PC-9 (cell line): ENCODE results near the gene SCAMP3. TPM values are rescaled to one million over a fixed set of nuclear protein-coding genes. Genes with fewer than 3 reads are reported as not detected.

Experiments
- BruUV-seq: library from RNA; stranded (reverse); fragments of 400-500 nt; replicated peaks from 2 replicates; lab custom pipeline; 2021; lab: Mats Ljungman, UMichigan
- CTCF ChIA-PET: fragments of 300-600 bp; sonication (Branson Sonifier 250); formaldehyde crosslinking; loops from one replicate; lab custom pipeline; 2022; ENCODE audit warnings: antibody characterized with exemption; lab: Charles Lee
- POLR2A ChIA-PET: fragments of 300-600 bp; sonication (Branson Sonifier 250); formaldehyde crosslinking; loops from one replicate; lab custom pipeline; 2022; ENCODE audit warnings: antibody characterized with exemption; ENCODE audit not compliant: unreplicated experiment; lab: Charles Lee
- DNase-seq, 2 experiments: peaks; one replicate each; pipeline versions ENCODE4 v3.0.0 to v3.0.0-alpha.2; 2015 to 2022; ENCODE audit warnings: mixed read lengths in 1 of 2
- H2AFZ ChIP-seq: fragments of 200-600 bp; sonication (generic); 2 replicates; pipeline ENCODE4 v1.8.1; 2017; ENCODE audit warnings: antibody characterized with exemption
- H3F3A ChIP-seq: fragments of 200-600 bp; sonication (generic); 2 replicates; pipeline ENCODE4 v1.8.1; 2017; ENCODE audit warnings: antibody characterized with exemption, mild to moderate bottlenecking, low read depth; ENCODE audit not compliant: insufficient read depth
- H3K27ac ChIP-seq: fragments of 200-600 bp; sonication (generic); 2 replicates; pipeline ENCODE4 v1.6.1; 2016; ENCODE audit warnings: mixed run types
- H3K27me3 ChIP-seq: fragments of 200-600 bp; sonication (generic); 2 replicates; pipeline ENCODE4 v1.6.1; 2016; ENCODE audit warnings: low read depth, mixed run types; ENCODE audit not compliant: insufficient read depth
- H3K36me3 ChIP-seq: fragments of 200-600 bp; sonication (generic); 2 replicates; pipeline ENCODE4 v1.6.1; 2016; ENCODE audit warnings: low read depth, mixed run types
- H3K4me1 ChIP-seq: fragments of 200-600 bp; sonication (generic); replicated peaks from 2 replicates; pipeline ENCODE4 v1.6.1; 2016; ENCODE audit warnings: mixed run types; ENCODE audit not compliant: insufficient read depth
- H3K4me2 ChIP-seq: fragments of 200-600 bp; sonication (generic); 2 replicates; pipeline ENCODE4 v1.6.1; 2017; ENCODE audit warnings: mixed run types
- H3K4me3 ChIP-seq: fragments of 200-600 bp; sonication (generic); 2 replicates; pipeline ENCODE4 v1.6.1; 2016; ENCODE audit warnings: mixed run types
- H3K79me2 ChIP-seq: fragments of 200-600 bp; sonication (generic); 2 replicates; pipeline ENCODE4 v1.6.1; 2017; ENCODE audit warnings: low read depth, mixed run types
- H3K9me2 ChIP-seq: fragments of 200-600 bp; sonication (generic); 2 replicates; pipeline ENCODE4 v1.8.1; 2017; ENCODE audit warnings: mild to moderate bottlenecking; ENCODE audit not compliant: insufficient read depth
- H3K9me3 ChIP-seq: fragments of 200-600 bp; sonication (generic); 2 replicates; pipeline ENCODE4 v1.8.1; 2016; ENCODE audit warnings: low read depth; ENCODE audit not compliant: insufficient read depth
- H4K20me1 ChIP-seq: fragments of 200-600 bp; sonication (generic); 2 replicates; pipeline ENCODE4 v1.8.1; 2017; ENCODE audit not compliant: insufficient read depth
- CTCF ChIP-seq: fragments of 200-600 bp; sonication (generic); conservative IDR thresholded peaks from 2 replicates; pipeline ENCODE4 v1.6.1; 2017; ENCODE audit warnings: mixed run types, antibody characterized with exemption, mild to moderate bottlenecking, moderate library complexity
- EZH2 ChIP-seq: fragments of 200-600 bp; sonication (generic); IDR thresholded peaks from 2 replicates; pipeline ENCODE4 v1.8.0; 2017; ENCODE audit warnings: antibody characterized with exemption, low read depth
- intact Hi-C: fragments of 100-400 bp; cut with micrococcal nuclease; formaldehyde crosslinking; loops from one replicate; pipeline ENCODE4 v1.10.0; 2022; ENCODE audit not compliant: unreplicated experiment
- total RNA-seq: library from RNA; stranded (reverse); gene quantifications from 2 replicates; pipeline ENCODE4 v1.2.3, GENCODE V29; 2021

The SCAMP3 gene
- total RNA-seq, 1 experiment from 2014 or later, result 64.1 TPM

- ChIA-PET POLR2A (interaction anchor here (0.8 kb wide), 1 partner anchor 25 kb away, joined by 13 read pairs; no protein-coding TSS in a partner anchor), CTCF (no interaction called here)
- no TSS peak for BruUV-seq
- H3F3A ChIP-seq, result peaks cover 36% of the 10 kb centered on the region
- H3K9me2 ChIP-seq, result no peaks in the 10 kb centered on the region
- TF ChIP-seq EZH2 (no peak), CTCF (peak; percentile 8; the same call in 1 of the 2 replicates)
- no peaks in the 10 kb centered on the region for H3K79me2 ChIP-seq
- H3K27me3 ChIP-seq, result no peaks in the 10 kb centered on the region
- no peak overlapping the region for H2AFZ ChIP-seq
- H4K20me1 ChIP-seq, result no peaks in the 10 kb centered on the region
- no peaks in the 10 kb centered on the region for H3K36me3 ChIP-seq
- no peak overlapping the region for H3K27ac ChIP-seq
- H3K4me2 ChIP-seq, result peak overlapping the region; percentile 99
- no peak for DNase-seq
- peaks cover 7% of the 10 kb centered on the region for H3K4me1 ChIP-seq
- H3K4me3 ChIP-seq, result peak overlapping the region; percentile 96; the same call in 1 of the 2 replicates
- intact Hi-C loops, result no loop called here
- H3K9me3 ChIP-seq, result no peaks in the 10 kb centered on the region
Measured at GRCh38 chr1:155278689-155279160, 16.6 kb upstream of the SCAMP3 start.

GRCh38 chr1:155277902-155278688, 15.9 kb upstream of the SCAMP3 start:
- POLR2A ChIA-PET, result interaction anchor here (0.8 kb wide), 1 partner anchor 26 kb away, joined by 13 read pairs; no protein-coding TSS in a partner anchor
- Histone ChIP-seq H3F3A (peaks cover 40% of the 10 kb centered on the region), H3K4me2 (peak overlapping the region; percentile 99), H4K20me1 (no peaks in the 10 kb centered on the region), H3K79me2 (no peaks in the 10 kb centered on the region; the same call in 1 of the 2 replicates), H3K36me3 (no peaks in the 10 kb centered on the region), H2AFZ (peak overlapping the region; percentile 96), H3K4me1 (peaks cover 10% of the 10 kb centered on the region), H3K9me3 (no peaks in the 10 kb centered on the region), H3K4me3 (peak overlapping the region; percentile 96), H3K27me3 (no peaks in the 10 kb centered on the region), H3K9me2 (no peaks in the 10 kb centered on the region), H3K27ac (no peak overlapping the region)
- TF ChIP-seq EZH2, result no peak
- TF ChIP-seq CTCF, result peak; percentile 54; the same call in 1 of the 2 replicates
- BruUV-seq, result no TSS peak
- CTCF ChIA-PET, result no interaction called here
- peak; percentile 55 to 60 for DNase-seq
- intact Hi-C loops, result loop anchor here (2.0 kb wide), 1 partner anchor 45 kb away; no protein-coding TSS in a partner anchor

GRCh38 chr1:155277070-155277901, 15.1 kb upstream of the SCAMP3 start, which contains the start of gene HCN3:
Gene HCN3, plus strand, starts transcription at chr1:155277463. Its CDS starts 128 bp downstream, at chr1:155277591.
- H3K79me2 ChIP-seq, result peaks cover 8% of the 10 kb centered on the region
- TF ChIP-seq EZH2 (no peak), CTCF (peak; percentile 68; the same call in 1 of the 2 replicates)
- no peaks in the 10 kb centered on the region for H3K9me2 ChIP-seq
- peaks cover 5% of the 10 kb centered on the region; the same call in 1 of the 2 replicates for H4K20me1 ChIP-seq
- peak; percentile 85 to 97 for DNase-seq
- H3K27ac ChIP-seq, result no peak within 1 kb of the TSS
- no peaks in the 10 kb centered on the region for H3K9me3 ChIP-seq
- H3K4me1 ChIP-seq, result peaks cover 13% of the 10 kb centered on the region
- ChIA-PET CTCF (no interaction called here), POLR2A (interaction anchor here (0.6 to 0.9 kb wide), 2 partner anchors 18 to 46 kb away, joined by 3 to 4 read pairs; no protein-coding TSS in a partner anchor)
- H3F3A ChIP-seq, result peaks cover 47% of the 10 kb centered on the region
- BruUV-seq, result no TSS peak
- intact Hi-C loops, result loop anchor here (2.0 kb wide), 1 partner anchor 46 kb away; no protein-coding TSS in a partner anchor
- H2AFZ ChIP-seq, result peak within 1 kb of the TSS; percentile 96
- peak within 1 kb of the TSS; percentile 96 for H3K4me3 ChIP-seq
- H3K27me3 ChIP-seq, result no peaks in the 10 kb centered on the region
- H3K36me3 ChIP-seq, result no peaks in the 10 kb centered on the region
- H3K4me2 ChIP-seq, result peak within 1 kb of the TSS; percentile 99
